ENCODE data around the gene UBA1. TPM values are rescaled to one million over a fixed set of nuclear protein-coding genes. Genes with fewer than 3 reads are reported as not detected.
A peak's percentile ranks its signal among the peaks of the same experiment; 100 is the strongest.

The UBA1 gene
- total and polyA plus RNA-seq, 2 of the 13 experiments (the other 11 are each of a cell fraction or from before 2014, with no cell fraction given), result 93.3 to 129 TPM

- intact Hi-C loops (cut with micrococcal nuclease; ENCODE audit: unreplicated experiment), result loop anchor here (10.0 kb wide), 1 partner anchor 83 kb away; no protein-coding TSS in a partner anchor
- POLR2A ChIA-PET, result interaction anchor here (1.0 to 3.5 kb wide), 7 partner anchors 13 to 88 kb away, joined by 3 to 69 read pairs (median 5); partner anchors contain the start of genes CDK16 and NDUFB11
- TF ChIP-seq MTERF4 (CRISPR knock-in tag; IDR thresholded peaks at IDR 0.05), result no peak
- TF ChIP-seq CCDC6 (CRISPR knock-in tag; IDR thresholded peaks at IDR 0.05), result 0 out of 2 replicates have a peak, but pooled peaks have one; percentile 37
- TF ChIP-seq ZNF878 (CRISPR knock-in tag; IDR thresholded peaks at IDR 0.05), result 0 out of 2 replicates have a peak, but pooled peaks have one; percentile 29
- DNase-seq (ENCODE audit: low spot score), result no peak
- in situ Hi-C loops (cut with HindIII; ENCODE audit: extremely low pct_ligation_motif_present, low pct_unique_long_range_greater_than_20kb), result no loop called here
- H3K4me1 ChIP-seq (ENCODE audit: insufficient read depth, low read length), result peaks cover 37% of the 10 kb centered on the region
- H3K79me2 ChIP-seq (ENCODE audit: insufficient read depth, low read length), result peaks cover 29% of the 10 kb centered on the region
- CTCF ChIA-PET (ENCODE audit: low intra/inter-chr PET ratio, low total read pairs), result no interaction called here
- no peak overlapping the region for H2AFZ ChIP-seq (ENCODE audit: low read length)
- ATAC-seq, result peak; percentile 7; the same call in 2 of the 3 replicates
- H4K20me1 ChIP-seq (ENCODE audit: insufficient read depth, low read length), result no peaks in the 10 kb centered on the region
- H3K4me3 ChIP-seq (replicated peaks in 1 of 3; ENCODE audit: insufficient read depth in 1 of 3, low read depth in 2 of 3, low read length in 3 of 3), result peak overlapping the region; percentile 67 to 73 (median 69)
- peak overlapping the region; percentile 89 for H3K4me2 ChIP-seq (ENCODE audit: low read depth, low read length)
- no peaks in the 10 kb centered on the region for H3K9me3 ChIP-seq (ENCODE audit: low read length)
- 60% methylated on average over 5 of the region's 8 CpGs for WGBS (ENCODE audit: low lambda C conversion rate)
- H3K36me3 ChIP-seq (replicated peaks in 1 of 2; ENCODE audit: control insufficient read depth in 1 of 2, insufficient read depth in 2 of 2, low read length in 2 of 2), result peaks cover 0 to 2% of the 10 kb centered on the region in 2 experiments; a peak in 2 of 5 replicates
- TSS peak; percentile 93 for BruUV-seq (replicated peaks)
- H3K27me3 ChIP-seq (ENCODE audit: control insufficient read depth in 1 of 2, insufficient read depth in 2 of 2, low read length in 2 of 2), result no peaks in the 10 kb centered on the region; a peak in 1 of 5 replicates
- peak overlapping the region; percentile 90 for H3K27ac ChIP-seq (ENCODE audit: extremely low read length, insufficient read depth, low read length)
- H3K9ac ChIP-seq (ENCODE audit: insufficient read depth, low read depth, low read length), result peak overlapping the region; percentile 87
- FAIRE-seq, result no peak
Observed at GRCh38 chrX:47232197-47232802, 38.7 kb downstream of the UBA1 start.

- Histone ChIP-seq H3K27ac (ENCODE audit: extremely low read length, insufficient read depth, low read length) (peak within 1 kb of the TSS; percentile 90), H3K4me2 (ENCODE audit: low read depth, low read length) (peak within 1 kb of the TSS; percentile 89), H3K9me3 (ENCODE audit: low read length) (no peaks in the 10 kb centered on the region), H3K4me3 (replicated peaks in 1 of 3; ENCODE audit: insufficient read depth in 1 of 3, low read depth in 2 of 3, low read length in 3 of 3) (peak within 1 kb of the TSS; percentile 67 to 73 (median 69)), H2AFZ (ENCODE audit: low read length) (no peak within 1 kb of the TSS), H3K9ac (ENCODE audit: insufficient read depth, low read depth, low read length) (peak within 1 kb of the TSS; percentile 87), H4K20me1 (ENCODE audit: insufficient read depth, low read length) (no peaks in the 10 kb centered on the region), H3K27me3 (ENCODE audit: control insufficient read depth in 1 of 2, insufficient read depth in 2 of 2, low read length in 2 of 2) (no peaks in the 10 kb centered on the region; a peak in 1 of 5 replicates), H3K4me1 (ENCODE audit: insufficient read depth, low read length) (peaks cover 41% of the 10 kb centered on the region), H3K79me2 (ENCODE audit: insufficient read depth, low read length) (peaks cover 29% of the 10 kb centered on the region), H3K36me3 (replicated peaks in 1 of 2; ENCODE audit: control insufficient read depth in 1 of 2, insufficient read depth in 2 of 2, low read length in 2 of 2) (peaks cover 0 to 2% of the 10 kb centered on the region in 2 experiments; a peak in 1 of 5 replicates)
- 3% methylated on average over 11 of the region's 46 CpGs for WGBS (ENCODE audit: low lambda C conversion rate)
- ATAC-seq (peak; percentile 68), FAIRE-seq (no peak), DNase-seq (ENCODE audit: low spot score) (peak; percentile 47)
- intact Hi-C loops (cut with micrococcal nuclease; ENCODE audit: unreplicated experiment), result loop anchor here (10.0 kb wide), 1 partner anchor 82 kb away; no protein-coding TSS in a partner anchor
- in situ Hi-C loops (cut with HindIII; ENCODE audit: extremely low pct_ligation_motif_present, low pct_unique_long_range_greater_than_20kb), result no loop called here
- BruUV-seq (replicated peaks), result no TSS peak
- POLR2A ChIA-PET, result interaction anchor here (0.8 to 3.5 kb wide), 10 partner anchors 13 to 88 kb away, joined by 3 to 69 read pairs (median 5); partner anchors contain the start of genes CDK16 and NDUFB11
- CTCF ChIA-PET (ENCODE audit: low intra/inter-chr PET ratio, low total read pairs), result no interaction called here
- TF ChIP-seq HDAC6 (IDR thresholded peaks at IDR 0.05; ENCODE audit: low read depth, low read length), result no peak
- TF ChIP-seq THAP11 (CRISPR knock-in tag; IDR thresholded peaks at IDR 0.05), result peak; percentile 62; the same call in 1 of the 2 replicates
- no peak for TF ChIP-seq ELK4 (CRISPR knock-in tag; IDR thresholded peaks at IDR 0.05; ENCODE audit: borderline replicate concordance)
- no peak for TF ChIP-seq ZNF781 (CRISPR knock-in tag; IDR thresholded peaks at IDR 0.05; ENCODE audit: borderline replicate concordance, not compliant biosample characterization)
- no peak for TF ChIP-seq AKNA (CRISPR knock-in tag; IDR thresholded peaks at IDR 0.05; ENCODE audit: borderline replicate concordance)
Observed at GRCh38 chrX:47232803-47233332, 39.2 kb downstream of the UBA1 start, which contains the start of gene USP11. Gene USP11, plus strand, starts transcription at chrX:47233009. Its CDS starts 35 bp downstream, at chrX:47233044.
